ENCODE measurements around the gene CARM1. TPM values are rescaled to one million over a fixed set of nuclear protein-coding genes. Genes with fewer than 3 reads are reported as not detected.
A peak's percentile ranks its signal among the peaks of the same experiment; 100 is the strongest.

CARM1 gene
- total RNA-seq, 2 donors from 2014 or later: 22.9 to 24.3 TPM

DNA sequence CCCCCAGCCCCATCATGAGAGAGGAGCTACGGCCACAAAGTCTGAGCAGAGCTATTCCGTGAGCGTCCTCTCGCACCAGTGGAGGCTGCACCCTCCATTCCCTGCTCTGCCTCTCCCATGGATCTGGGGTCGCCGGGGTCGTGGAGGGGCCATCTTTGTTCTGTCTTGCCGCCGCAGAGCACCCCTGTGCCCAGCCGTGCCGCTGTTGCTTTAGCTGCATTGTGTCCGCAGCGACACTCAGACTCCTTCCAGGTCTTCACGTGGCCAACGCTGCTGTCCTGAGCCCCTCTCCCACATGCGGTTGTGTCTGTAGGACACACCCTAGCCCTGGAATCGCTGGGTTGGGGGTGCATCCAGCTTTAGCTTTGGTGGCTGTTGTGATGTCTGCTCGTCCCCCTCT, 41.3 kb downstream of the CARM1 start:
- Mint-ChIP-seq H3K27ac (no peak overlapping the region), H3K4me3 (no peak overlapping the region), H3K4me1 (no peaks in the 10 kb centered on the region), H3K36me3 (ENCODE audit: low read depth) (no peaks in the 10 kb centered on the region), H3K27me3 (no peaks in the 10 kb centered on the region)
- H3K9me3 ChIP-seq (ENCODE audit: control insufficient read depth, low read length, poor library complexity, severe bottlenecking): no peaks in the 10 kb centered on the region
- no peak for ATAC-seq
- no peak for DNase-seq

DNA sequence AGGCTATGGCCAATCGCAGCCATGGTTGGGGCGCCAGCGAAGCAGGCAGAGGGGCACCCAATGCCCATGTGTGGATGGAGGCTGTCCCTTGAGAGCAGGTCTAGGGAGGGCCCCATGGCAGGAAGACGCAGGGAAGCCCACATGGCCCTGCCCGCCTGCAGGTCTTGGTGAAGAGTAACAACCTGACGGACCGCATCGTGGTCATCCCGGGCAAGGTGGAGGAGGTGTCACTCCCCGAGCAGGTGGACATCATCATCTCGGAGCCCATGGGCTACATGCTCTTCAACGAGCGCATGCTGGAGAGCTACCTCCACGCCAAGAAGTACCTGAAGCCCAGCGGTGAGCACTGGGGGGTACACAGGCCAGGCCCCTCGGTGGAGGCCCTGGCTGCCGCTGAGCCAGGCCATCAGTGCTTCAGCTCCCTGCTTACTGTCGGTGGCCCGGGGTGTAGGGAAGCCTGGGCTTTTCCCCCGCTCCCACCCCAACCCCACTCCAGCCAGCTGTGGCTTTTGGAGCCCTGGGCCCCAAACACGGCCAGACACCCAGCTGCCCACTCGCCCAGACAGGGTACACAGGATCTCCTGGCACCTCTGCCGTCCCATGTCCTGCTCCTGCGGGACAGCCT, 42.5 kb downstream of the CARM1 start:
- no peak for DNase-seq
- Mint-ChIP-seq H3K4me1 (no peaks in the 10 kb centered on the region), H3K27ac (no peak overlapping the region), H3K36me3 (ENCODE audit: low read depth) (no peaks in the 10 kb centered on the region), H3K27me3 (no peaks in the 10 kb centered on the region), H3K4me3 (no peak overlapping the region)
- no peaks in the 10 kb centered on the region for H3K9me3 ChIP-seq (ENCODE audit: control insufficient read depth, low read length, poor library complexity, severe bottlenecking)
- no peak for ATAC-seq

DNA sequence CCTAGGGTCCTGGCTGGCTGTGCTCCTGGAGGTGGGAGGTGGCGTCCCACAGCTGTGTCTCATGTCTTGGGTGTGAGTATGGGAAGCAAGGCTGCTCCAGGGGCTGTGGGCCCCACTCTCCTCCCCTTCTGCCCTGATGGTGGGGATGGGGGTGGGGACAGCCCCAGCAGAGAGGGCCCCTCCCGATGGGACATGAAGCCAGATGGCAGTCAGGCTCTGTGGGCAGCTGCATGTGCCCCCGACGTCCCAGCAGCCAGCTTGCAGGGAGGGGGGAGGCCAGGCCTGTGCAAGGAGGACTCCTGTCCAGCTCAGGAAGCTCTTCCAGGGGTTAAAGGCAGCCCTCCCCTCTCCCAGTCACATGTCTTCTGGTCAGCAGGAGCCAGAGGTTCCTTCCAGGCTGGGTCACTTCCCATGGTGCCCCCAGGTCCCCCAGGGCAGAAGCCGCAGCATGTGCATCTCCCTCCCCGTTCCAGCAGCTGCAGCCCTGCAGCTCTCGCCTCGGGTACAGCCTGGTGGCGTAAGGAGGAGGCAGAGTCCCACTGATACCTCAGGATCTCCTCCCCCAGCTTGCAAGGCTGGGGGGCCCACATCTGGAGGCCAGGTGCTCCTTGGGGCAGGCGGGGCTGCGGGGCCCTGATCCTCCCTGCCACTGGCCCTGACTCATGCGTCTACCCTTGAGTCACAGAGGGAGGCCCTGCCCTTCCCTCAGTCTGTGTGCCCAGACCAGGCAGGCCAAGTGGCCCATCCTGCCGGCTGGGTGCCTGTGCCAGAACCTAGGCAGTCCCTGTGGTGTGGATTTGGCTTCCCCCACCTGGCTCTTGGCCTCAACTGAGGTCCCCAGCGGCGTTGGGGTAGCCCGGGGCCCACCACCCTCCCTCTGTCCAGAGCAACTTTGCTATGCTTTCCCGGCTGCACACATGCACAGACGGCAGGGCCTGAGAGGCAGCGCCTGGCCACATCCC, 44.1 kb downstream of the CARM1 start:
- no peak overlapping the region for H3K4me3 Mint-ChIP-seq
- DNase-seq (no peak), ATAC-seq (no peak)
- H3K36me3 Mint-ChIP-seq (ENCODE audit: low read depth): no peaks in the 10 kb centered on the region
- no peaks in the 10 kb centered on the region for H3K27me3 Mint-ChIP-seq
- H3K27ac Mint-ChIP-seq: peak overlapping the region; percentile 29
- no peaks in the 10 kb centered on the region for H3K9me3 ChIP-seq (ENCODE audit: control insufficient read depth, low read length, poor library complexity, severe bottlenecking)
- H3K4me1 Mint-ChIP-seq: no peaks in the 10 kb centered on the region

DNA sequence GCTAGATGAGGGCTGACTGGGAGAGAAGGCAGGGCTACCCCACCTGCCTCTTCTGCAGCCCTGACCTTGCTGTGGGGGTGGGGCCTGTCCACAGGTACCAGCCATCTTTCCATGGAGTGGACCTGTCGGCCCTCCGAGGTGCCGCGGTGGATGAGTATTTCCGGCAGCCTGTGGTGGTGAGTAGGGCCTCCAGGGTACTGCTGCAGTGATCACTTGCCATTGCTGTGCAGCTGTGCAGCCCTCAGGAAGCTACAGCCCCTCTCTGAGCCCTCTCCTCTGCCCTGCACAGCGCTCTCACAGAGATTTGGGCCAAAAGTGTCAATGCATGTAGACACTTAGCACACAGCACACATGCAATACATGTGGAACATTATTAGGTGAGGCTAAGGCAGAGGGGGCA, 45.2 kb downstream of the CARM1 start:
- Mint-ChIP-seq H3K4me1 (no peaks in the 10 kb centered on the region), H3K27me3 (no peaks in the 10 kb centered on the region), H3K27ac (no peak overlapping the region), H3K4me3 (no peak overlapping the region), H3K36me3 (ENCODE audit: low read depth) (no peaks in the 10 kb centered on the region)
- DNase-seq (no peak), ATAC-seq (no peak)
- no peaks in the 10 kb centered on the region for H3K9me3 ChIP-seq (ENCODE audit: control insufficient read depth, low read length, poor library complexity, severe bottlenecking)

GRCh38 chr19:10918359-10918758, 47.0 kb downstream of the CARM1 start:
- DNase-seq: no peak
- peak overlapping the region; percentile 53 for H3K27ac Mint-ChIP-seq
- no peaks in the 10 kb centered on the region for H3K36me3 Mint-ChIP-seq (ENCODE audit: low read depth)

DNA sequence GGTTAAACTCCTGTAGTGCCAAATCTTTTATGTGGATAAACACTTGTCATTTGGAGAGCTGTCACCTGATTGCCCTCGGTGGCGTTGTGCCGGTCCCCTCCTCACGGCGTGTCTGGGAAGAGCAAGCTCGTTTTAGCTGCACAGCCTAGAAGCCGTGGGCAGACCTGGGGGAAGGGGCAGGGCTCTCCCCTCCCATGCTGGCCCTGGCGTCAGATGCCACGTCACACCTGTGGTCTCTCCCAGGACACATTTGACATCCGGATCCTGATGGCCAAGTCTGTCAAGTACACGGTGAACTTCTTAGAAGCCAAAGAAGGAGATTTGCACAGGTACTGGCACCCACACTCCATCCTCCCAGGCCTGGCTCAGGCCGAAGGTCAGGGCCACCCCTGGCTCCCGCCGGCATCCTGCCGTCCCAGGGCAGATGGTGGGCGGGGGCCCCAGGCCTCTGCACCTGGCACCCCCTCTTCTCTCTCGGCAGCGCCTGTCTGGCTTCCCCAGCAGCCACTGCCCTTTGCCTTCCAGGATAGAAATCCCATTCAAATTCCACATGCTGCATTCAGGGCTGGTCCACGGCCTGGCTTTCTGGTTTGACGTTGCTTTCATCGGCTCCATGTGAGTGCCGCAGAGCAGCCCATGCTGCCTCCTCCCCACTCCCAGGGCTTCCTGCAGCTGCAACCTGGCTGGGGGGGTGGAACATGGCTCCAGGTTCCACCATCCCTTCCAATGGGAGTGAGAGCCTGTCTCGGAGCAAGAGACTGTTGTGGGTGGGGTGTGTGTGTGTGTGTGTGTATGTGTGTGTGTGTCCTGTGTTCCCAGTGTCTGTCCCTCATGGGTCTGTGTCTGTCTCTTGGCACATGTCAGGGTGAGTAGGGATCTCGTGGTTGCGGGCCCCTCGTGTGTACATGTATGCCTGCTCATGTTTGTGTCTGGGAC, 48.3 kb downstream of the CARM1 start:
- Mint-ChIP-seq H3K36me3 (ENCODE audit: low read depth) (no peaks in the 10 kb centered on the region), H3K4me1 (peaks cover under 1% of the 10 kb centered on the region), H3K27me3 (no peaks in the 10 kb centered on the region), H3K27ac (no peak overlapping the region), H3K4me3 (no peak overlapping the region)
- ATAC-seq (no peak), DNase-seq (no peak)
- no peaks in the 10 kb centered on the region for H3K9me3 ChIP-seq (ENCODE audit: control insufficient read depth, low read length, poor library complexity, severe bottlenecking)

More at GRCh38 chr19:10918359-10918758, 47.0 kb downstream of the CARM1 start:
- H3K9me3 ChIP-seq (ENCODE audit: control insufficient read depth, low read length, poor library complexity, severe bottlenecking): no peaks in the 10 kb centered on the region
- H3K27me3 Mint-ChIP-seq: no peaks in the 10 kb centered on the region
- ATAC-seq: no peak
- no peak overlapping the region for H3K4me3 Mint-ChIP-seq
- H3K4me1 Mint-ChIP-seq: no peaks in the 10 kb centered on the region

GRCh38 chr19:10920288-10920655, 48.9 kb downstream of the CARM1 start:
- ATAC-seq (no peak), DNase-seq (no peak)
- Mint-ChIP-seq H3K4me3 (no peak overlapping the region), H3K36me3 (ENCODE audit: low read depth) (no peaks in the 10 kb centered on the region), H3K27ac (no peak overlapping the region), H3K4me1 (peaks cover 2% of the 10 kb centered on the region), H3K27me3 (no peaks in the 10 kb centered on the region)
- H3K9me3 ChIP-seq (ENCODE audit: control insufficient read depth, low read length, poor library complexity, severe bottlenecking): no peaks in the 10 kb centered on the region

DNA sequence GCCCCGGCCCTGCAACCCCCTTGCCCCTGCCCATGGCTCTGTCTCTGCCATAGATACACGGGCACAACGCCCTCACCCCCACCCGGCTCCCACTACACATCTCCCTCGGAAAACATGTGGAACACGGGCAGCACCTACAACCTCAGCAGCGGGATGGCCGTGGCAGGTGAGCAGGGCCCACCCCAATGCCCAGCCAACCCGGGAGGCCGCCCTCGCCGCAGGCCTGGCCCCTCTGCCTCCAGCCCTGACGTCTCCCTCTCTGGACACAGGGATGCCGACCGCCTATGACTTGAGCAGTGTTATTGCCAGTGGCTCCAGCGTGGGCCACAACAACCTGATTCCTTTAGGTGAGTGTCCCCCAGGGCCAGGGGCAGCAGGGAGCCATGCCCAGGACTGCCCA, 49.4 kb downstream of the CARM1 start:
- no peak overlapping the region for H3K4me3 Mint-ChIP-seq
- no peak overlapping the region for H3K27ac Mint-ChIP-seq
- no peaks in the 10 kb centered on the region for H3K36me3 Mint-ChIP-seq (ENCODE audit: low read depth)
- peaks cover 2% of the 10 kb centered on the region for H3K4me1 Mint-ChIP-seq
- H3K9me3 ChIP-seq (ENCODE audit: control insufficient read depth, low read length, poor library complexity, severe bottlenecking): no peaks in the 10 kb centered on the region
- DNase-seq: no peak
- ATAC-seq: no peak
- no peaks in the 10 kb centered on the region for H3K27me3 Mint-ChIP-seq

DNA sequence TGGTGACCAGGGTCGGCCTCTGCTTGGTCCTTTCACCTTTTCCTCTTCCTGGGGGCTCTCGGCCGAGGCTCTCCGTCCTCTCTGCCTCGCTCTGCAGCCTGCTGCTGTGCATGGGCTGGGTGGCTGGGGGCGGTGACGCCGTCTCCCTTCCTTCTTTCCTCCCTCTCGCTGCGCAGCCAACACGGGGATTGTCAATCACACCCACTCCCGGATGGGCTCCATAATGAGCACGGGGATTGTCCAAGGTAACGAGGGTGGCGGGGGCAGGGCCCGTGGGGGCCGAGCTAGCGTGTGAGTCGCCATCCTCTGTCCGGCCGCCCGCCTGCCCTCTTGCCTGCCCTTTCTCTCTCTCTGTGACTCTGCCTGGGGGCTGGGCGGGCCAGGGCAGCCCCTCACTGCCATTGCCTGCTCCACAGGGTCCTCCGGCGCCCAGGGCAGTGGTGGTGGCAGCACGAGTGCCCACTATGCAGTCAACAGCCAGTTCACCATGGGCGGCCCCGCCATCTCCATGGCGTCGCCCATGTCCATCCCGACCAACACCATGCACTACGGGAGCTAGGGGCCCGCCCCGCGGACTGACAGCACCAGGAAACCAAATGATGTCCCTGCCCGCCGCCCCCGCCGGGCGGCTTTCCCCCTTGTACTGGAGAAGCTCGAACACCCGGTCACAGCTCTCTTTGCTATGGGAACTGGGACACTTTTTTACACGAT, 50.0 kb downstream of the CARM1 start:
- Mint-ChIP-seq H3K27me3 (no peaks in the 10 kb centered on the region), H3K36me3 (ENCODE audit: low read depth) (no peaks in the 10 kb centered on the region), H3K4me1 (peaks cover 2% of the 10 kb centered on the region), H3K27ac (no peak overlapping the region), H3K4me3 (no peak overlapping the region)
- H3K9me3 ChIP-seq (ENCODE audit: control insufficient read depth, low read length, poor library complexity, severe bottlenecking): no peaks in the 10 kb centered on the region
- no peak for ATAC-seq
- no peak for DNase-seq

- ATAC-seq: no peak
- Mint-ChIP-seq H3K27me3 (no peaks in the 10 kb centered on the region), H3K36me3 (ENCODE audit: low read depth) (no peaks in the 10 kb centered on the region), H3K27ac (no peak overlapping the region), H3K4me1 (peaks cover 2% of the 10 kb centered on the region), H3K4me3 (no peak overlapping the region)
- H3K9me3 ChIP-seq (ENCODE audit: control insufficient read depth, low read length, poor library complexity, severe bottlenecking): no peaks in the 10 kb centered on the region
- DNase-seq: no peak
Measured at GRCh38 chr19:10921910-10922637, 50.7 kb downstream of the CARM1 start.

- Mint-ChIP-seq H3K36me3 (ENCODE audit: low read depth) (no peaks in the 10 kb centered on the region), H3K4me1 (peaks cover 6% of the 10 kb centered on the region), H3K27ac (no peak overlapping the region), H3K4me3 (no peak overlapping the region), H3K27me3 (no peaks in the 10 kb centered on the region)
- ATAC-seq (no peak), DNase-seq (no peak)
- H3K9me3 ChIP-seq (ENCODE audit: control insufficient read depth, low read length, poor library complexity, severe bottlenecking): no peaks in the 10 kb centered on the region
Measured at GRCh38 chr19:10922638-10923014, 51.3 kb downstream of the CARM1 start.
